Endodermal cell (in vitro differentiated cells): ENCODE results near the gene KIAA1755. TPM values are rescaled to one million over a fixed set of nuclear protein-coding genes. Genes with fewer than 3 reads are reported as not detected.

Experiments
- DNase-seq: peaks from one replicate; pipeline ENCODE4 v3.0.0-alpha.2; 2017
- H3K27ac ChIP-seq: 2 replicates; pipeline ENCODE4 v1.5.1; 2013; ENCODE audit warnings: mild to moderate bottlenecking, low read depth, low read length, moderate library complexity
- H3K27me3 ChIP-seq: 2 replicates; pipeline ENCODE4 v1.6.1; 2013; ENCODE audit warnings: mild to moderate bottlenecking, low read length, moderate library complexity; ENCODE audit not compliant: insufficient read depth, control insufficient read depth, poor library complexity, severe bottlenecking
- H3K36me3 ChIP-seq: 2 replicates; pipeline ENCODE4 v1.7.0; 2013; ENCODE audit warnings: mild to moderate bottlenecking, low read length, moderate library complexity; ENCODE audit not compliant: control insufficient read depth, insufficient read depth
- H3K4me1 ChIP-seq: one replicate; pipeline ENCODE4 v1.7.0; 2013; ENCODE audit warnings: low read length; ENCODE audit not compliant: control insufficient read depth, insufficient read depth
- H3K4me3 ChIP-seq: 2 replicates; pipeline ENCODE4 v1.5.1; 2013; ENCODE audit warnings: mild to moderate bottlenecking, low read length, moderate library complexity
- H3K9ac ChIP-seq: 2 replicates; pipeline ENCODE4 v1.6.1; 2013; ENCODE audit warnings: mild to moderate bottlenecking, low read length, moderate library complexity; ENCODE audit not compliant: poor library complexity, severe bottlenecking; ENCODE audit errors: extremely low read depth
- H3K9me3 ChIP-seq: 2 replicates; pipeline ENCODE4 v1.6.1; 2013; ENCODE audit warnings: mild to moderate bottlenecking, low read length, moderate library complexity; ENCODE audit not compliant: control insufficient read depth
- H3K27ac Mint-ChIP-seq: 2 replicates; pipeline ENCODE4 v1.8.0; 2020; ENCODE audit warnings: mixed read lengths
- H3K27me3 Mint-ChIP-seq: 2 replicates; pipeline ENCODE4 v1.8.0; 2021; ENCODE audit warnings: mild to moderate bottlenecking, mixed read lengths; ENCODE audit not compliant: insufficient read depth
- H3K36me3 Mint-ChIP-seq: 2 replicates; pipeline ENCODE4 v1.8.0; 2020; ENCODE audit warnings: low read depth, mixed read lengths
- H3K4me1 Mint-ChIP-seq: 2 replicates; pipeline ENCODE4 v1.8.0; 2020; ENCODE audit warnings: mixed read lengths
- H3K4me3 Mint-ChIP-seq: 2 replicates; pipeline ENCODE4 v1.8.0; 2020; ENCODE audit warnings: mild to moderate bottlenecking, moderate library complexity, mixed read lengths
- H3K9me3 Mint-ChIP-seq: 2 replicates; pipeline ENCODE4 v1.8.0; 2020; ENCODE audit warnings: mild to moderate bottlenecking, mixed read lengths
- CTCF ChIP-seq: fragments of 200-600 bp; sonication (generic); conservative IDR thresholded peaks from 2 replicates; pipeline ENCODE4 v1.5.0; 2021; ENCODE audit warnings: antibody characterized with exemption, mild to moderate bottlenecking
- WGBS, 2 experiments: methylation state at CpG; one replicate each; pipeline versions ENCODE4 v1.1.5 to v1.1.7; 2013; ENCODE audit warnings: missing lambda C conversion rate in 2 of 2, mixed read lengths in 1 of 2; ENCODE audit not compliant: insufficient coverage in 1 of 2, insufficient read length in 1 of 2; 5-methylcytosine and 5-hydroxymethylcytosine counted together
- total RNA-seq, 2 donors: library from RNA; stranded (reverse); fragmentation: NEBNext Ultra II Directional in 1 of 2; extraction: Animal tissue kit (Norgen Biotek cat#: 25700) in 1 of 2; gene quantifications; 2 replicates in 1 of 2; 3 replicates in 1 of 2; pipeline ENCODE4 v1.2.1, GENCODE V29; 2021

The KIAA1755 gene
- total RNA-seq, 2 donors from 2014 or later = not detected

- Histone ChIP-seq H3K27me3 (no peaks in the 10 kb centered on the region), H3K4me1 (no peaks in the 10 kb centered on the region), H3K27ac (no peak overlapping the region), H3K36me3 (no peaks in the 10 kb centered on the region), H3K9me3 (no peaks in the 10 kb centered on the region), H3K4me3 (no peak overlapping the region), H3K9ac (no peak overlapping the region)
- no peak for TF ChIP-seq CTCF
- no peaks in the 10 kb centered on the region for H3K36me3 Mint-ChIP-seq
- H3K4me1 Mint-ChIP-seq = no peaks in the 10 kb centered on the region
- no peak for DNase-seq
- H3K27me3 Mint-ChIP-seq = peaks cover 11% of the 10 kb centered on the region
- no peak overlapping the region for H3K27ac Mint-ChIP-seq
- no peak overlapping the region for H3K4me3 Mint-ChIP-seq
- 92 to 97% methylated on average over 2 of the region's 2 CpGs for WGBS, 2 experiments
- H3K9me3 Mint-ChIP-seq = peaks cover 2% of the 10 kb centered on the region
Measured at GRCh38 chr20:38271608-38272120, 11.1 kb upstream of the KIAA1755 start.

GRCh38 chr20:38270869-38271605, 10.5 kb upstream of the KIAA1755 start:
- WGBS, 2 experiments = 85 to 94% methylated on average over 2 to 10 of the region's 10 CpGs
- Histone ChIP-seq H3K4me3 (no peak overlapping the region), H3K27ac (no peak overlapping the region), H3K9ac (no peak overlapping the region), H3K27me3 (no peaks in the 10 kb centered on the region), H3K36me3 (no peaks in the 10 kb centered on the region), H3K9me3 (no peaks in the 10 kb centered on the region), H3K4me1 (no peaks in the 10 kb centered on the region)
- H3K27ac Mint-ChIP-seq = no peak overlapping the region
- no peaks in the 10 kb centered on the region for H3K36me3 Mint-ChIP-seq
- no peaks in the 10 kb centered on the region for H3K4me1 Mint-ChIP-seq
- peaks cover 15% of the 10 kb centered on the region for H3K27me3 Mint-ChIP-seq
- TF ChIP-seq CTCF = no peak
- peaks cover 2% of the 10 kb centered on the region for H3K9me3 Mint-ChIP-seq
- no peak overlapping the region for H3K4me3 Mint-ChIP-seq
- no peak for DNase-seq

- Histone ChIP-seq H3K9ac (no peak overlapping the region), H3K9me3 (no peaks in the 10 kb centered on the region), H3K4me1 (no peaks in the 10 kb centered on the region), H3K36me3 (no peaks in the 10 kb centered on the region), H3K27ac (no peak overlapping the region), H3K27me3 (no peaks in the 10 kb centered on the region), H3K4me3 (no peak overlapping the region)
- Mint-ChIP-seq H3K4me3 (no peak overlapping the region), H3K9me3 (no peaks in the 10 kb centered on the region), H3K27ac (no peak overlapping the region), H3K36me3 (no peaks in the 10 kb centered on the region), H3K4me1 (no peaks in the 10 kb centered on the region), H3K27me3 (peaks cover 26% of the 10 kb centered on the region)
- 89 to 90% methylated on average over 5 to 6 of the region's 6 CpGs for WGBS, 2 experiments
- no peak for DNase-seq
- no peak for TF ChIP-seq CTCF
Measured at GRCh38 chr20:38269715-38270114, 9.2 kb upstream of the KIAA1755 start.
